HG03280 (cell line): ENCODE measurements around the gene FAM13A.

ENCODE experiments used
- ATAC-seq: cut with Tn5 transposase; IDR thresholded peaks from one replicate; pipeline ENCODE4 v1.9.1; 2021; ENCODE audit warnings: mild to moderate bottlenecking, moderate library complexity; ENCODE audit not compliant: unreplicated experiment

Gene FAM13A

DNA sequence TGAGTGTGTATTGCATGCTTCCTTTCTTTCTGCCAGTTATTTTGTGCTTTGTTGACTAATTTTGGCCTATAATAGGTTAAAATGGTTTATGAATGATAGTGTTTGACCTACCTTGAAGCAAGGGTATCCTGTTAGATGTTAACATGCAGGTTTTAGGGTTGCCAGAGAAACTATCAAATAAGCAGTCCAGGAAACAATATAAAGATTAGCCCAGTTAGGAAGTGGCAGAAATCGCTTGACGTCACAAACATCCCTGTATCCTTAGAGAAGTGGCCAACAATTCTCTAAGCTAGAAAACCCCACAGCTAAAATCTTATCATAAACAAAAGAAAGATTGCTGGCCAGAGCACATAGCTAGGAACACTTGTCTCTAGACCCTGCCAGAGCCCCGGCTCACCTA is 363.2 kb downstream of the FAM13A start:
- no peak for ATAC-seq

DNA sequence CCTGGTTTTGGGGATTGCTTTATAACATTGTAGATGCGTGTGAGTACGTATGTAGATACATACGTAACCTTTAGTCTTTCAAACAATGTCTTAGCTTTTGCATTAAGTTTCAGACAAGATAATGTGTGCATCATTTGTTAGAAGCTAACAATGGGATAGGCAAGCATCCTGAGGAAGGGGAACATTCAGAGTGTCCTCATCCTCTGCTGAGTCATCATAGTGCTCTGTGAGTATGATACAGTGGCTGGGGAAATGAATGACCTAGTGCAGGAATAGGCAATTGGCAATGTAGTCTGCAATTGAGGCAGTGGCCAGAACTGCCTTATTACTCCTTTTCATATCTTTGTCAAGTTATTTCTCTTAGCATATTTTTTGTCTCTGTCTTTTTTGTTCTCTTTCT is 366.6 kb downstream of the FAM13A start:
- no peak for ATAC-seq

DNA sequence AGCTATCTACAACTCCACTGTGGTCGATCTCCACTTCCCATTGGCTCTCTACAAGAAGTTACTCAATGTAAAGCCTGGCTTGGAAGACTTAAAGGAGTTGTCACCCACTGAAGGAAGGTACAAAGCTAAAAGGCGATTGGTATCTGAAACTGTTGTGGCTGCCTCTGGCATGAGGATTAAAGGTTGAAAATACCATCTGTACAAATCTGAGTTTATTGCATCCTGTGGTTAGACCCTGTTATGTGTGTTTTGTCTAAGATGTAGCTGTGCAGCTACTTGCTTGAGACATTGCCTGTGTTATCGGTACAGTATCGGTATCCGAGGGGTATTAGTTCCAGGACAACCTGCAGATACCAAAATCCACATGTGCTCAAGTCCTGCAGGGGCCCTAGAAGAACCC is 375.8 kb downstream of the FAM13A start:
- no peak for ATAC-seq
